SW 1271 (cell line): ENCODE data around the gene TEKTIP1.
A peak's percentile ranks its signal among the peaks of the same experiment; 100 is the strongest.

Experiments used
- DNase-seq, 2 experiments: peaks; one replicate each; lab custom pipeline; 2025; lab: John Stamatoyannopoulos, UW

Gene TEKTIP1

DNA sequence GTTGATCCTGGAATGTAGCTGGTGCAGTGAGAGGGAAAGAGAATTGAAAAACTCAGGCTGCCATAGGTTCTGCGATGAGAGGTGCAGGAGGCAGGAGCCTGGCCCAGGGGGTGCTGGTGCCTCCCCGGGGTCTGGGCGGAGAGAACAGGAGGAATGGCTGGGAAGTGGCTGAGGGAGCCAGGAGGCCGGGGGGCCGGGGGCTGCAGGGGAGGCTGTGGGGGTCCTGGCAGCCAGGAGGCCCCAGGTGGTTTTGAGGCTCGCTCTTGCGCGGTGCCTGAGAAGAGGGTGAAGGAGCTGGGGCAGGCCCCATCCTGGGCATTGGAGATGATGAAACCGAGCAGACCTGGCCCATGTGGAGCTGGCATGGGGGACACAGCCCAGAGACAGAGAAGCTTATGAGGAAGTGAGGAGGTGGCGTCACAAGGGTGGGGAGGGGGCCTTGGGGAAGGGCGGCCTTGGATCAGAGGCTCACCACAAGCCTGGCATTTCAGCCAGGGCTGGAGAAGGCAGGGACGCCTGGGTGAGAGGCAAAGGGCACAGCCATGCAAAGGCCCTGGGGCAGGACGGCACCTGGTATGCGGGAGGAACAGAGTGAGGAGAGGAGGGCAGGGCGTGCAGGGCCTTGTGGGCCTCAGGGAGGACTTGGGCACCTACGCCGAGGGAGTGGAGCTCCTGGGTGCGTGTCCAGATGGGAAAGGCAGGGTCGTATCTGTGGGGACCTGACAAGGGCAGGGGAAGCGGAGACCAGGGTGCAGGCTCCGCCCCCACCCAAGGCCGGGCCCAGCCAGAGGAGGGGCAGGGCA, 1.3 kb upstream of the TEKTIP1 start:
- DNase-seq, result no peak

DNA sequence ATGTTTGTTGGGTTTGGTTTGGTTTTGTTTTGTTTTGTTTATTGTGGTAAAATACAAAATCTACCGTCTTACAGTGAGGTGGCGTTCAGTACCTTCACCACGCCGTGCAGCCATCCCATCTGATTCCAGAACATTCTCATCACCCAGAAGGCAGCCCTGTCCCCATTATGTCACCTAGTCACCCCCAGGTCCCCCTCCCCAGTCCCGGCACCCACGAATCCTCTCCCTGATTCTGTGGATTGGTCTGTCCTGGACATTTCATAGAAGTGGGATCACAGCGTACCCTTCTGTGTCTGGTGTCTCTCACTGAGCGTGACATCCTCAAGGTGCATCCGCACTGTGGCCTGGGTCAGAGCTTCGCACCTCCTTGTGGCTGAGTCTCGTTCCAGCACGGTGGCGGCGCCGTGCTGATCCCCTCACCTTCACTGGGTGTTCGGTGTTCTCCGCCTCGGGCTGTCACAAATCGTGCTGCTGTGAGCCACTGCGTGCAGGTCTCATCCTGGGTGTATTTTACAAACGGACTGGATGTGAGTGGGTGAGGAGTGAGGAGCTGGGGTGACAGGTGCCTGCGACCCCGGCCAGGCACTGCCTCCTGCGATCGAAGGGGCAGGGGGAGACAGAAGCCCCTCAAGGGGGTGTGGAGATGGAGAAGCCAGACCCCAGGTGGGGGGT, 580 bp upstream of the TEKTIP1 start:
- DNase-seq, result no peak

DNA sequence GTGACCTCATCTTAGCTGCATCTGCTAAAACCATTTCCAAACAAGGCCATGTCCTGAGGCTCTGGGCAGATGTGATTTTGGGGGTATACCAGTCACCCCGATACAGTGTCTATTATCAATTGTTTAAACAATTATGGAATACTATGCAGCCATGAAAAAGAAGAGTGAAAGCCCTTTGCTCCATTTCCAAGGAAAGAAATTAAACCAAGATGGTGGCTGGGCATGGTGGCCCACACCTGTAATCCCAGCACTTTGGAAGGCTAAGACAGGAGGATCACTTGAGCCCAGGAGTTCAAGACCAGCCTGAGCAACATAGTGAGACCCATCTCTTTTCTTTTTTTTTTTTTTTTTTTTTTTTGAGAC, 763 bp downstream of the TEKTIP1 start:
- DNase-seq, result no peak

DNA sequence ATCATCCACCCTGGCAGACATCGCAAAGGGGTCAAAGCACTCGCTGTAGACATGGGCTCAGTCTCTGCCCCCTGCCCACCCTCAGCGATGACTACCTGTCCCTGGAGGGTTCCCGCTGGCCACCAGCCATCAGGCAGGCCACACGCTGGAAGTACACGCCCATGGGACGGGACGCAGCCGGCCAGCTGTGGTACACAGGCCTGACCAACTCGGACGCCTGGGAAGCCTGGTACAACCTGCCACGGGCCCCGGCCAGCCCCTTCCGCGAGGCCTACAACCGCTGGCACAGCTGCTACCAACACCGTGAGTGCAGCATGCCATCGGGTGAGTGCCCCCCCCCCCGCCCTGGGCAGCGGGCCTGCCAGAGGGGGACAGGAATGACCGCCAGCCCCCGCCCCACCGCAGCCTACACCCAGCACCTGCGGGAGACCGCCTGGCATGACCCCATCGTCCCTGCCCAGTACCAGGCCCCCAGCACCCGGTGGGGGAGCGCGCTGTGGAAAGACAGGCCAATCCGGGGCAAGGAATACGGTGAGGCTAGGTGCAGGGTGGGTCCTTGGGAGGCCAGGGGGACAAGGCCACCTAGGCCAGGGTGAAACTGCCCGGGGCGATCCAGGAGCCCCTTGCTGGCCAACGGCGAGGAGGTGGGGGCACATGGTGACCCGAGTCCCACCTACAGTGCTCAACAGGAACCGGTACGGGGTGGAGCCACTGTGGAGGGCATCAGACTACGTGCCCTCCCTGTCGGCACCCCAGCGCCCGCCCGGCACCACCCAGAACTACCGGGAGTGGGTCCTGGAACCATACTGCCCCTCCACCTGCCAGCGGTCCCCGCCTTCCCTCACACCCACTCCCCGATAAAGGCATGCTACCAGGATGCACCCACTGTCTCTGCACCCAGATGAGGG, 4.4 kb downstream of the TEKTIP1 start:
- no peak for DNase-seq

DNA sequence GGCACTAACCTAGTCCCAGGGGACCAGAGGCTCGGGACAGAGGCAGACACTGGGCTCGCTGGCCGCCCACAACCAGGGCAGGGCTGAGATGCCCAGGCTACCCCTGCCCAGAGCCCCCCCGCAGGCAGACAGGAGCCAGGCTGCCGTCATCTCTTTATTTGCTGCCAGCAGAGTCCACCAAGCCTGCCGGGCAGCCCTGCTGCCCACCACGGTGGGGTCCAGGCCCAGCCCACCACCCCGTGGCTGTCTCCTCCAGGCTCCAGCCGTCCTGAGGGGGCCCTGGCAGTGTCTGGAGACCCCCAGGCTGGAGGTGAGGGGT, 5.0 kb downstream of the TEKTIP1 start:
- no peak for DNase-seq

DNA sequence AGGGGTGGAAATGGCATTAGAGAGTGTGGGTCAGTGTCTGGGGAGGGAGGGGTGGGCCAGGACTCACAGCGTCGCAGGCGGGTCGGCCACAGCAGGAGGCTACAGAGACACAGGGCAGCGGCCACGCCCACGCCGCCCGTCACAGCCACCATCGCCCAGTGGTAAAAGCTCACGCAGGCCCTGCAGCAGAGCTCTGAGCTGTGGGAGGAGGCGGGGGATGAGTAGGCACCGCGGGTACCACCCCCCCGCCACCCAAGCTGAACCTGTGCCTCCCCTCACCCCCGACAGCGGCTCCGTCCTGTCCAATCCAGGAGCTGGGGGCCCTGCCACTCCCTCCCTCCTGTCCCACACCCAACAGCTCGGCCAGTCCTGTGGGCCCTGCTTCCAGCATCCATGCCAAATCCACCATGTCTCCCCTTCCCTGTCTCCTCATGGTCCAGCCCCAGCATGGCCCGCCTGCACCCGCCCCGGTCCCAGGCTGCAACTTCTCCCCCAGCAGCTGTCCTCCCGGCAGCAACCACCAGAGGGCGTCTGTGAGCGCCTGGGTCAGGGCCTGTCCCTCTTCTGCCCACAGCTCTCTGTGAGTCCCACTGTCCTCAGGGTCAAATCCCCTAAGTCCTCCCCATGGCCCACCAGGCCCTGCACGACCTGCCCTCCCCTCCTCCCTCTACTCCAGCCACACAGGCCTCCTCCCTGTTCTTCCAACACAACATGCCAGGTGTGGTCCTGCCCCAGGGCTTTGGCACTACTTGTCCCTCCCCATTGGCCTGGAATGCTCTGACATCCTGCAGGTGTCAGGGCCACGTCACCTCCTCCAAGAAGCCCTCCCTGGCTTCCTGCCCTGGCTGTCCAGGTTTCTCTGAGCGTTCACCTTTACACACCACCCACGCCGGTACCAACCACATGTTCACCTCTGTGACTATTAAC, 6.0 kb downstream of the TEKTIP1 start:
- DNase-seq, result peak in 1 of 2 experiments; percentile 50

DNA sequence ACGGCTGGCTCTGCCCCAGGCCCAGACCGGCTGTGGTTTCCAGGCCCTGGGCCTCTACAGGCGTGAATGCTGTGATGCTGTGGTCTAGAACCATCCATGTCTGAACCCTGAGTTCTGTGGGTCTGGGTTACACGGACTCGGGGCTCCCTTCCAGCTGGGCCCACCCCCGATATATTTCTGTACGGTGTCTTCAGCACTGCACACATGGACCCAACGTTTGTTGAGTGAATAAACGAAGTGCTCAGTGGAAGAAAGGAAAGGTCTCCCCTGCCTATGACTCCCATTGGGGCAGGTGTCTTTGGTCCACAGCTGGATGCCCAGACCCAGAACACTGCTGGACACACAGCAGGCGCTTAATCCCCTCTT, 6.7 kb downstream of the TEKTIP1 start:
- DNase-seq, result no peak

GRCh38 chr19:3546119-3546518, 7.1 kb downstream of the TEKTIP1 start:
- DNase-seq, result no peak

- DNase-seq, result no peak
These were observed 8.3 kb downstream of the TEKTIP1 start for GRCh38 chr19:3547301-3547731.

- DNase-seq, result no peak
These were observed 8.9 kb downstream of the TEKTIP1 start for GRCh38 chr19:3547767-3548282.

- DNase-seq, result no peak
These were observed 9.6 kb downstream of the TEKTIP1 start for GRCh38 chr19:3548606-3549005.

GRCh38 chr19:3549816-3550215, 10.8 kb downstream of the TEKTIP1 start:
- no peak for DNase-seq

DNA sequence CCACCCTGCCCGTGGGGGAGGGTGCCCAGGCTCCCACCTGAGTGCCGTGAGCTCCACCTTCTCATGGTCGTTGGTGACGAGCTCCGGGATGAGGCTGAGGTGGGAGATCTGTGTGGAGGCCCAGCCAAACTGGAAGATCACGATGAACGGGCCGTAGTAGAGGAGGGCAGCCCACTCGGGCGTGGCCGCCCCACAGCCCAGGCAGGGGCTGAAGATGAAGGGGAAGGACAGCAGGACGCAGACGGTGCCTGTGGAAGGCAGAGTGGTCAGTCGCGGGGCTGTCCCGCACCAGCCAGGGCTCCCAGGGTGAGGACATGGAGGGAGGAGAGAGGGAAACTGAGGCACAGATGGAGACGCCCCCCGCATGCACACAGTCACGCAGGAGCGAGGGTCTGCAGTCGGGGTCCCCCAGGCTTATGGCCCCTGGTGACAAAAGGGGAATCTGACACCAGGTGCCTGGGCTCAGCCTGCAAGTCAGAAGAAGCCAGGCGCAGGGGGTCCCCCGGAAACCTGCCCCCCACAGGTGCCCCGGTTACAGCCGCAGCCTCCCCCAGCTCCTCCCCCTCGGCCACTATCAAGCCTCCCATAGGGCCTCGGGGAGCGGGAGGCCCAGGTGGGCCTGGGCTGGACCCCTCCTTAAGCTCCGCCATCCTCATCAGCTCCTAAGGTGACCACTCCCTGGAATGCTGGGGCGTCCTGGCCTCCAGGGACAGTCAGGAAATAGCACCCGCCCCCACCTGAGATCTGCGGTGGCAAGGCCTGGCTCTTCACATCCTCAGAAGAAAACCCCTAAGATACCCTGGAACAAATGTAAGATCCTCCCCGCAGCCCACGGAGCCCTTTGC, 12.2 kb downstream of the TEKTIP1 start:
- DNase-seq, result no peak

DNA sequence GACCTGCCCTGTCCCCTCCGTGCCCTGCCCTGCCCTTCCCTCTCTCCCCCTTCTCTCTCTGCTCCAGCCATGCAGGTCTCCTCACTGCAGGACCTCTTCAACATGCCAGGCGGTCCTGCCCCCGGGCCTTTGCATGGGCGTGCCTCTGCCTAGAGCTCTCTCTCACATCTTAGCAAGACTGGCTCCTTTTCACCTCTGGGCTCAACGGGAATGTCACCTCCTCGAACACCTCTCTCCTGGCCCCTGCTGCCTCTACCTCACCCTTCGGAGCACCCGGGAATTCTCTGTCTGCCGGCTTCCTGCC, 12.8 kb downstream of the TEKTIP1 start:
- DNase-seq, result no peak

GRCh38 chr19:3554254-3555083, 15.5 kb downstream of the TEKTIP1 start:
- DNase-seq, result no peak

- DNase-seq, result no peak
These were observed 16.9 kb downstream of the TEKTIP1 start for GRCh38 chr19:3555653-3556422.

DNA sequence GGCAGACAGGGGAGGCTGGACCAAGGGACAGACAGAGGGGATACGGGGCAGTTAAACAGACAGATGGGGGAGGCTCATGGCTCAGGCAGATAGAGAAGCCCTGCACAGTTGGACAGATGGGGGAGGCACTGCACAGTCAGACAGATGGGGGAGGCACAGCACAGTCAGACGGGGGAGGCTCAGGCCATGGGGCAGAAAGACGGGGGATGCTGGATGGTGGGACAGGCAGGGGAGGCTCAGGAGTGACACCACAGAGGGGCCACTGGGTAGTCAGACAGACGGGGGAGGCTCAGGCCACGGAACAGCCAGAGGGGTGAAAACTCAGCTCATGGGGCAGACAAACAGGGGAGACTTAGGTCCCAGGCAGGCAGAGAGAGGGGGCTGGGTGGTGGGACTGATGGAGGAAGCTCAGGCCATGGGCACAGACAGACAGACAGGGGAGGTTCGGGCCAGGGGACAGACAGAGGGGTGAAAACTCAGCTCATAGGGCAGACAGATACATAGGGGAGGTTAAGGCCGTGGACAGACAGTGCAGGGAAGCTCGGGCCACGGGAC, 17.5 kb downstream of the TEKTIP1 start:
- no peak for DNase-seq

DNA sequence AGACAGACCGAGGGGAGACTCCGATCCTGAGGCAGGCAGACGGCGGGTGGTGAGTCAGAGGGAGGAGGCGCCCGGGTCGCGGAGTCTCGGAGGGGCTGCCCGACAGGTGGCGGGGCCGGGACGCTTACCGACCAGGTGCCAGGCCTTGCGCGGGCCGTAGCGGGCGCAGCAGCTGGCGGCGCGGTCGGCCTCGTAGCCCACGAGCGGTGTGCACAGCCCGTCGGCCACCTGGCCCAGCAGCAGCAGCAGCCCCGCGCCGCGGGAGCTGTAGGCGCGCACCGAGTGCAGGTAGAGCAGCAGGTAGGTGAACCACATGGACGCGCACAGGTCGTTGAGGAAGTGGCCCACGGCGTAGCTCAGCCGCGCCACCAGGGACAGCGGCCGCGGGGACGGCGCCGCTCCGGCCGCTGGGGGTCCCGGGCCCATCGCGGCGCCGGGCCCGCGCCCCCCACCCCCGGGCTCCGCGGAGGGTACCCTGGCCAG, 18.0 kb downstream of the TEKTIP1 start:
- peak in 1 of 2 experiments; percentile 17 for DNase-seq
